Hypothalamus (tissue), 51 donors: ENCODE results near the gene RTKN.

Source experiments
- DNase-seq, 51 donors: peaks; one replicate each; lab custom pipeline; 2025; lab: John Stamatoyannopoulos, UW

Gene RTKN

DNA sequence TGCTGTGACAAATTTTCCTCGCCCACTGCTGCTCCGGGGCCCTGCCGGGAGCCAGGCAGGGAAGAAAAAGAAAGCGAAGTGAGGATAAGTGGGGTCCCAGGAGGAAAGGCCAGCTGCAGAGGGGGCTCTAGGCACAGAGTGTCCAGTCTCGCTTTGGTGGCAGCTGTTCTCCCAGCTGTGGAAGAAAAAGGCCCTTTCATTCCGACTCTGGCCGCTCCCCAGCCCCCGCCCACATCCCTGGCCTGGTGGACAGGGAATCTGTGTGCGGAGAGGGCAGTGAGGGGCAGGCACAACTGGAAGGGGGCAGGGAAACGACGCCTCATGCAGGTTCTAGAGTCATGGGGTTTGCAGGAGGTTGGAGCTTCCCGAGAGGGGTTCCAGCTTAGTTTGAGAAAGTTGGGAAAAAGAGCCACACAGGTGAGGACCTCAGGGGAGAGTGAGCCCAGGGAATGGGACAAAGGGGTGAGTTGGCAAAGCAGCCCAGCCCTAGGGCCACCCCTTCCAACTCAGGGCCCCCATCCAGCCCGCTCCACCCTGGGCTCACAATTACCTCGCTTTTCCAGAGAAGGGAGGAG lies 1.8 kb downstream of the RTKN start:
- peak in 50 of 51 donors; percentile 14 to 94 (median 82) for DNase-seq

GRCh38 chr2:74439373-74439772 lies 2.4 kb downstream of the RTKN start:
- peak in 2 of 51 donors; percentile 46 to 62 for DNase-seq

DNA sequence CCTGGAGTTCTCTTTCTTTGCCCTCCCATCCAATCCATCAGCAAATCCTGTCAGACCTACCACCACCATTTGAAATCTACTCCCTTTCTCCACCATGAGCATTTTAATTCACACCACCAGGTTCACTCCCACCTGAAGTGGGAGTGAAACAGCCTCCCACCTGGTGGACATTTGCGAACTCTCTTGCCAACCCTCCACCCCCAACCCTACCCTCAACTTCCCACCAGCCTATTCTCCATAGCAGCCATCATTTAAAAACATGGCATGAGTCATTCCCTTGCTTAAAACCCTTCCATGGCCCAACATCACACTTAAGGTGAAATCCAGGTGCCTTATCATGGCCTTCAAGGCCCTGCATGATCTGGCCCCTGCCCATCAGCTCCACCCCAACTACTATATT lies 3.5 kb downstream of the RTKN start:
- DNase-seq = no peak

- no peak for DNase-seq
Measured at GRCh38 chr2:74436848-74437695, 4.7 kb downstream of the RTKN start.

GRCh38 chr2:74436111-74436805 lies 5.5 kb downstream of the RTKN start:
- no peak for DNase-seq

DNA sequence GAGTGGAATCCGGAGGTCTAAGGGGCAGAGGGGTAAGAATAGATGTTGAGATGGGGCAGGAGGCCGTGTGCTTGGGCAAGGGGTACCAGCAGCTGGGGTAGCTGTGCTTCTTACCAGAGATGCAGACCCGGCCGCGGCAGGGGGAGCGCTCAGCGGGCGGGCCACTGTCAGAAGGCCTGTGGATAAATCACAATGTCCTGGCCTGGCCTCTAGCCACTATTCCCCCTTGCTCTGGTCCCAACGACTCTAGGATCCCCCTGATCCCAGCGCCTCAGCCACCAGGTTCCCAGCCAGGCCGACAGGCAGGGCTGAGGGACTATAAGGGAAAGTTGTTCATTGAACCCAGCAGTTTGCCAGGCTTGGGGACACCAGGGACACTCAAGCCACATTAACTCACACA lies 11.2 kb downstream of the RTKN start:
- no peak for DNase-seq

DNA sequence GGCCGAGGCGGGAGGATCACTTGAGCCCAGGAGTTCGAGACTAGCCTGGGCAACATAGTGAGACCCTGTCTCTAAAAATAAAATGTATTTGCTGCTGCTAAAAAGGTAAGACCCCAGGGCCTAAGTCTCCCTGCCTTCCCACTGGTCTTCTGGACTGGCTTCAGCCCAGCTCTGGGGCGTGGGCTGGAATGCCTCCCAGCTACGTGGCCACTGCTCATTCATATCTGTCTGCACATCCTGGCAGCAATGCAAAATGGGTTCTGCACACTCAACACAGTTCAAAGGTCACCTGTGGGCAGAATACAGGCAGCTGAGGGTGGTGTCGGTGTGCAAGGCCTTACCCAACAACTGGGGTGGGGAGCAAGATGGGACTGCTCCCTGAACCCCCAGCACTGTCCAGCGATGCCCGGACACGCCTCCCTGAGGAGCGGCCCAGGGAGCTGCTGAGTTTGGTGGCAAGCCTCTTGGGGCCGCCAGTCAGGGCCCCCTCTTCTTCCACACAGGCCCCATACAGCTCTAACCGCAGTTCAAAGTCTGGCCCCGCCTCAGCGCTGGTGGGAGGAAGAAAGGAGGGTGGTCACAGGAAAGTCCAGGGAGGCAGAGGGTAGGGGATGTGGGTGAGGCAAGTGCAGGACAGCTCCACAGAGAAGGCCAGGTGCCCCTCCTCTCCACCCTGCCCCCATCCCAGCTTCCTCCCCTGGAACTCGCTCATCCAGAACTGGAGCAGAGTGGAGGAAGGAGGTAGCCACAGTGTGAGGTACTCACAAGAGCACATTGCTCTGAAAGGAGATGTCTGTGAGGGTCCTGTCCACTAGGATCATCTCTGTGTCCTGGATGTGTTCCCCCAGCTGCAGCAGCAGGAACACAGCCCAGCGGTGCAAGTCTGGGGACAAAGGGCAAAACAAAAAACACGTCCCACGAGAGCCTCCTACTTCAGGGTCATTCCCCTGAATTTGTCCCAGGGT lies 12.0 kb downstream of the RTKN start:
- no peak for DNase-seq

DNA sequence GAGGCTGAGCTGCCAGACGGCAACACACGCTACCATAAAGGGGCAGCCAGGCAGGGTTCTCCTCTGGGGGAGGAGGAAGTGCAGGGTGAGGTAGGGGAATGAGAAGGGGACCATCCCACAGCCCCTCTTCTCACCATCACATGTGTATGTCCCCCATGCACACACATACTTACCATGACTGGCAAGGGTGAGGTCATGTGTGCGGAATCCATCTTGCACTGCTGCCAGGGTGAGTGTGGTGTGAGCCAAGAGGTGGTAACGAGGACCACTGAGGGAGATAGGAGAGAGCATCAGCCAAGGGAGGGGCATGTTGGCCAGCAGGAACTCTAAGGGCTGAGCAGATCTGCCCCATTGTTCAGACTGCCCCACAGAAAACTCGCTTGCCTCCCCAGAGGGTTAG lies 13.1 kb downstream of the RTKN start:
- no peak for DNase-seq

GRCh38 chr2:74427551-74427950 lies 14.2 kb downstream of the RTKN start:
- no peak for DNase-seq

- DNase-seq = no peak
Measured at GRCh38 chr2:74426181-74426758, 15.5 kb downstream of the RTKN start.

- no peak for DNase-seq
Measured at GRCh38 chr2:74425523-74425922, 16.2 kb downstream of the RTKN start.

- no peak for DNase-seq
Measured at GRCh38 chr2:74424995-74425406, 16.7 kb downstream of the RTKN start.

- no peak for DNase-seq
Measured at GRCh38 chr2:74424139-74424992, 17.4 kb downstream of the RTKN start.

- no peak for DNase-seq
Measured at GRCh38 chr2:74423231-74424095, 18.3 kb downstream of the RTKN start.

DNA sequence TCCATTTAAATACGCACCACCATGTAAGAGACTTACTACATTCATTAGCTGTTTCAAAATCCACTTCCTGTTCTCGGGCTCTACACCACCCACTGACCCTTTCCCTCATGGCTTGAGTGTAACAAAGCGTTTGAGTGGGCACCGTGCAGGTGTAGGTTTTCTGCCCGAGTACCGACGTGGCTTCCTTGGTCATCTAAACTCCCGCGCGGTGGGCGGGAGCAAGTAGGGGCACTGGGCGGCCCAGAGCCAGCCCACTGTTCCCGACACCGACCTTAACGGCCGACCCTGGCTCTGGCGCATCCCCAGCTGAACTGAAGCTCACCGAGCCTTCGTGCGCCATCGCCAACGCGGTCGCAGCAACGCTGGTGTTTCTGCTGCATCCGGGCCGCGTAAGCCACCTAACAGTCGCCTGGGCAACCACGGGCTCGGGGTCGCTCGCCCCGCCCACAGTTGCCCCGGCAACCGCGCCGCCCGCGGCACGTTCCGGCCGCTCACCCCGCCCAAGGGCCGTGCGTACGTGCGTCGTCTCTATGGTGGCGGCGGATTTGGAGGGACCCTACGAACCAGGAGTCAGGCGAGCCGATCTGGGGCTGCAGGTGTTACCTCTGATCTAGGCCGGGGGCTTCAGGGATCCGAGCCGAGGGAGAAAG lies 20.4 kb downstream of the RTKN start, which contains the start of the genes C2orf81 and WDR54:
Gene C2orf81 (minus strand): TSS at position 399 of the 650 bp plus-strand sequence. CDS start 59 bp downstream, at position 340.
Gene WDR54 (plus strand): TSS at position 510 of the 650 bp plus-strand sequence. CDS start 424 bp downstream, outside the sequence.
- DNase-seq = peak in 44 of 51 donors; percentile 11 to 84 (median 67)

DNA sequence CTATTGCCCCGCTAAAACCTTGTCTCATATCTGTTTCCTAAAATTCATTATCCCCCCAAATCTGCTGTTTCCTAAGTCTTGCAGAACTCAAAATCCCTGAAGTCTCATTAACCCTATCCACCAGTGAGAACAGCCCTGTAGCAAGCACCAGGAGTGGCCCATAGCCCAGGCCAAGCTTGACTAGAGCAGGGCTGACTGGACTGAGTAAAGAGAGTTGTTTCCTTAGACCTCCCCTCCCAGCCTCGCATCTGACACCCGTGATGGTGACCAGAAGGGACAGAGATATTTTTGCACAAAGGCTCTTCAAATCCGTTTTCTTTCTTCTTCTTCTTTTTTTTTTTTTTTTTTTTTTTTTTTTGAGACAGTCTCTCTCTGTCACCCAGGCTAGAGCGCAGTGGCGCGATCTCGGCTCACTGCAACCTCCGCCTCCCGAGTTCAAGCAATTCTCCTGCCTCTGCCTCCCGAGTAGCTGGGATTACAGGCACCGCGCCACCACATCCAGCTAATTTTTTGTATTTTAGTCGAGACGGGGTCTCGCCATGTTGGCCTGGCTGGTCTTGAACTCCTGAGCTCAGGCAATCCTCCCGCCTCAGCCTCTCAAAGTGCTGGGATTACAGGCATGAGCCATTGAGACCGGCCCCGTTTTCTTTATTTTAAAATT lies 21.2 kb downstream of the RTKN start:
- peak in 1 of 51 donors; percentile 48 for DNase-seq

- no peak for DNase-seq
Measured at GRCh38 chr2:74420006-74420405, 21.7 kb downstream of the RTKN start.
